Osteocyte (in vitro differentiated cells): ENCODE results near the gene POLD4. TPM values are rescaled to one million over a fixed set of nuclear protein-coding genes. Genes with fewer than 3 reads are reported as not detected.

ENCODE experiments used
- DNase-seq: peaks from one replicate; pipeline ENCODE4 v3.0.0; 2021; ENCODE audit warnings: mixed read lengths; ENCODE audit not compliant: unreplicated experiment; ENCODE audit errors: extremely low spot score
- H3K27ac Mint-ChIP-seq: one replicate; pipeline ENCODE4 v1.8.0; 2021; ENCODE audit warnings: mild to moderate bottlenecking, mixed read lengths; ENCODE audit not compliant: unreplicated experiment
- H3K27me3 Mint-ChIP-seq: one replicate; pipeline ENCODE4 v1.8.0; 2021; ENCODE audit warnings: mixed read lengths; ENCODE audit not compliant: unreplicated experiment
- H3K36me3 Mint-ChIP-seq: one replicate; pipeline ENCODE4 v1.8.0; 2021; ENCODE audit warnings: mixed read lengths; ENCODE audit not compliant: unreplicated experiment
- H3K4me1 Mint-ChIP-seq: one replicate; pipeline ENCODE4 v1.8.0; 2021; ENCODE audit warnings: mixed read lengths; ENCODE audit not compliant: unreplicated experiment
- H3K4me3 Mint-ChIP-seq: one replicate; pipeline ENCODE4 v1.8.0; 2021; ENCODE audit warnings: mild to moderate bottlenecking, moderate library complexity, mixed read lengths; ENCODE audit not compliant: unreplicated experiment
- H3K9me3 Mint-ChIP-seq: one replicate; pipeline ENCODE4 v1.8.0; 2021; ENCODE audit warnings: mixed read lengths; ENCODE audit not compliant: unreplicated experiment
- CTCF ChIP-seq: fragments of 200-600 bp; sonication (generic); IDR thresholded peaks from 2 replicates; pipeline ENCODE4 v1.5.0; 2021; ENCODE audit warnings: antibody characterized with exemption, mild to moderate bottlenecking, moderate library complexity
- total RNA-seq: library from RNA; stranded (reverse); gene quantifications from 2 replicates; pipeline ENCODE4 v1.2.1, GENCODE V29; 2021

POLD4 gene
- total RNA-seq, 1 donor from 2014 or later: 64.0 TPM

DNA sequence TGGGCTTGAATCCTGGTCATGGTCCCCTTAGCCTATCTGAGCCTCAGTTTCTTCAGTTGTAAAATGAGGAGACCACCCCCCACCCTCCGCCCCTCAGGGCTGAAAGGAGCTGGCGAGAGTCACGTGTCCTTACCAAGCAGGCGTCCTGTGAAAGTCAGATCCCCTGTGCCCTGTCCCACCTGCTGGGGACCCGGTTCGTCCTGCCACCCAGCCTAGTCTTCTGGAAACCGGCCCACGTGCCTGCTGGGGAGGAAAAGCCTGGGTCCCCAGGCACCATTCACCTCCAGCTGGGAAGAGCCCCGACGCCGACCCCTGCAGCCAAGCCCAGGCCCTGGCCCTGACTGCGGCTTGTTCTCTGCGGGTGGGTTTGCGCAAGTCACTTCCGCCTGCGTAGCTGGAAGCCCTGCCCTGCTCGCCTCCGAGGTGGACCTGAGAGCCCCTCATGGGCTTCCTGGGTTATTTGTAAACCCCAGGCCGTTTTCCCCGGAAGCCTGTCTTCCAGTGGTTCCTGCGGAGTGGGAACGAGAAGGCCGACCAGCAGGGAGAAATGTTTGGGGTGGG, 50.7 kb downstream of the POLD4 start:
- peaks cover 20% of the 10 kb centered on the region for H3K4me1 Mint-ChIP-seq
- TF ChIP-seq CTCF: no peak
- peak overlapping the region; percentile 62 for H3K4me3 Mint-ChIP-seq

DNA sequence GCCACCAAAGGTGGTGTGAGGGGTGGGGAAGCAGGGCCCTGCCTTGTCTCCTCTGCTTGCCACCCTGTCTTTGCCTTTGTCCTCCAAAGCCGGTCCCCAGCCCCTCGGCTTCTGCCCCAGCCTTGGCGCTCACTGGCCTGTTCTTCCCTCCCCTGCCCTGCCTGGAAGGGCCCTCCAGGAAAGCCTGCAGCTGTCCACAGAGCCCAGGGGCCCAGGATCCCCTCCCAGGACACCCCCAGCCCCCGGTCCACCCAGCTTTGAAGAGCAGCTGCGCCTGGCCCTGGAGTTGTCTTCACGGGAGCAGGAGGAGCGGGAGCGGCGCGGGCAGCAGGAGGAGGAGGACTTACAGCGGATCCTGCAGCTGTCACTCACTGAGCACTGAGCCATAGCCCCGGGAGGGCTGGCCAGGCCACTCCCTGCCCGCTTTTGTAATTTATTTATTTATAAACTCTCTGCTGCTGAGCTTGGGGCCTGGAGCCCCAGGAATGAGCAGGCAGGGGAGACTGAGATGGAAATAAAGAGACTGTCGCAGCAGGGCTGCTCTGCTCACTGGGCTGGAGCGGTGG, 51.3 kb downstream of the POLD4 start:
- no peak for DNase-seq
- Mint-ChIP-seq H3K9me3 (no peaks in the 10 kb centered on the region), H3K4me3 (peak overlapping the region; percentile 62), H3K27ac (peak overlapping the region; percentile 71), H3K36me3 (peaks cover 15% of the 10 kb centered on the region), H3K4me1 (peaks cover 20% of the 10 kb centered on the region), H3K27me3 (no peaks in the 10 kb centered on the region)
- no peak for TF ChIP-seq CTCF

More for the DNA sequence above, 50.7 kb downstream of the POLD4 start:
- peaks cover 11% of the 10 kb centered on the region for H3K36me3 Mint-ChIP-seq
- DNase-seq: no peak
- H3K27ac Mint-ChIP-seq: peak overlapping the region; percentile 71
- H3K27me3 Mint-ChIP-seq: no peaks in the 10 kb centered on the region
- H3K9me3 Mint-ChIP-seq: no peaks in the 10 kb centered on the region

GRCh38 chr11:67301313-67301921, 51.9 kb downstream of the POLD4 start:
- H3K36me3 Mint-ChIP-seq: peaks cover 21% of the 10 kb centered on the region
- H3K4me1 Mint-ChIP-seq: peaks cover 20% of the 10 kb centered on the region
- no peaks in the 10 kb centered on the region for H3K27me3 Mint-ChIP-seq
- no peak overlapping the region for H3K27ac Mint-ChIP-seq
- no peak for DNase-seq
- TF ChIP-seq CTCF: no peak
- no peak overlapping the region for H3K4me3 Mint-ChIP-seq
- H3K9me3 Mint-ChIP-seq: peaks cover under 1% of the 10 kb centered on the region

Other genes starting within 250 kb of the POLD4 start
- 62.9 and 64.8 TPM in 2 replicates for gene KDM2A, start 234.3 kb downstream of the POLD4 start, total RNA-seq
- 41.5 and 45.0 TPM in 2 replicates for gene GRK2, start 87.1 kb downstream of the POLD4 start, total RNA-seq
- gene ANKRD13D, start 64.2 kb downstream of the POLD4 start, total RNA-seq: 54.3 and 56.2 TPM in 2 replicates
- 28.5 and 28.6 TPM in 2 replicates for gene SSH3, start 50.0 kb downstream of the POLD4 start, total RNA-seq
- 7.2 and 7.8 TPM in 2 replicates for gene CLCF1, start 20.1 kb upstream of the POLD4 start, total RNA-seq
- gene RAD9A, start 38.4 kb upstream of the POLD4 start, total RNA-seq: 18.5 TPM in 2 replicates
- 132 and 140 TPM in 2 replicates for gene PPP1CA, start 48.3 kb upstream of the POLD4 start, total RNA-seq
- not detected in 2 replicates for gene TBC1D10C, start 50.5 kb upstream of the POLD4 start, total RNA-seq
- gene CARNS1, start 62.1 kb upstream of the POLD4 start, total RNA-seq: 0.24 and 0.27 TPM in 2 replicates
- 42.7 and 49.5 TPM in 2 replicates for gene RPS6KB2, start 74.9 kb upstream of the POLD4 start, total RNA-seq
- 0.89 and 1.2 TPM in 2 replicates for gene PTPRCAP, start 84.1 kb upstream of the POLD4 start, total RNA-seq
- 114 and 116 TPM in 2 replicates for gene CORO1B, start 89.9 kb upstream of the POLD4 start, total RNA-seq
- not detected in 2 replicates for gene GPR152, start 99.2 kb upstream of the POLD4 start, total RNA-seq
- gene CABP4, start 101.8 kb upstream of the POLD4 start, total RNA-seq: 0.35 TPM in 1 of 2 replicates, not detected in the other
- 51.4 and 54.5 TPM in 2 replicates for gene TMEM134, start 115.7 kb upstream of the POLD4 start, total RNA-seq
- 76.5 and 79.9 TPM in 2 replicates for gene AIP, start 129.5 kb upstream of the POLD4 start, total RNA-seq
- 46.7 and 46.9 TPM in 2 replicates for gene PITPNM1, start 151.8 kb upstream of the POLD4 start, total RNA-seq
- 32.2 and 37.4 TPM in 2 replicates for gene CDK2AP2, start 154.6 kb upstream of the POLD4 start, total RNA-seq
- gene CABP2, start 169.9 kb upstream of the POLD4 start, total RNA-seq: not detected in 2 replicates
- gene GSTP1, start 230.3 kb upstream of the POLD4 start, total RNA-seq: 509 and 544 TPM in 2 replicates